KMS-11 (cell line): ENCODE results near the gene ZDHHC9.
"Not testable (repeated sequence)": the region's sequence is repeated elsewhere in the genome, so short reads cannot be mapped to it uniquely, and the experiment has no call there.

Source experiments
- H2AFZ ChIP-seq: fragments of 200-600 bp; sonication (generic); 2 replicates; pipeline ENCODE4 v1.6.1; 2016; ENCODE audit warnings: antibody characterized with exemption, mixed run types, low read depth
- H3K27ac ChIP-seq: fragments of 200-600 bp; sonication (generic); 2 replicates; pipeline ENCODE4 v1.6.1; 2016; ENCODE audit warnings: mild to moderate bottlenecking, mixed run types
- H3K27me3 ChIP-seq: fragments of 200-600 bp; sonication (generic); 2 replicates; pipeline ENCODE4 v1.6.1; 2017; ENCODE audit warnings: mild to moderate bottlenecking, low read depth, mixed run types, moderate library complexity; ENCODE audit not compliant: insufficient read depth
- H3K36me3 ChIP-seq: fragments of 200-600 bp; sonication (generic); 2 replicates; pipeline ENCODE4 v1.6.1; 2017; ENCODE audit warnings: mild to moderate bottlenecking, mixed run types; ENCODE audit not compliant: insufficient read depth
- H3K4me1 ChIP-seq: fragments of 200-600 bp; sonication (generic); 2 replicates; pipeline ENCODE4 v1.6.1; 2016; ENCODE audit warnings: mild to moderate bottlenecking, low read depth, mixed run types; ENCODE audit not compliant: poor library complexity, severe bottlenecking
- H3K4me2 ChIP-seq: fragments of 200-600 bp; sonication (generic); 2 replicates; pipeline ENCODE4 v1.7.0; 2016; ENCODE audit warnings: mild to moderate bottlenecking, mixed run types
- H3K4me3 ChIP-seq: fragments of 200-600 bp; sonication (generic); IDR thresholded peaks from 2 replicates; pipeline ENCODE4 v1.6.1; 2017; ENCODE audit warnings: low read depth, low read length, mixed read lengths; ENCODE audit not compliant: insufficient read depth
- H3K79me2 ChIP-seq: fragments of 200-600 bp; sonication (generic); 2 replicates; pipeline ENCODE4 v1.6.1; 2016; ENCODE audit warnings: low read depth, mixed run types; ENCODE audit not compliant: insufficient read depth
- H3K9ac ChIP-seq: fragments of 200-600 bp; sonication (generic); 2 replicates; pipeline ENCODE4 v1.6.1; 2016; ENCODE audit warnings: mild to moderate bottlenecking, mixed run types
- H4K20me1 ChIP-seq: fragments of 200-600 bp; sonication (generic); 2 replicates; pipeline ENCODE4 v1.6.1; 2016; ENCODE audit warnings: mild to moderate bottlenecking, mixed run types; ENCODE audit not compliant: insufficient read depth
- CTCF ChIP-seq: fragments of 200-600 bp; sonication (generic); conservative IDR thresholded peaks from 2 replicates; pipeline ENCODE4 v1.6.1; 2017; ENCODE audit warnings: low read depth, mild to moderate bottlenecking, antibody characterized with exemption, low read length, moderate library complexity, mixed read lengths

ZDHHC9 gene

GRCh38 chrX:129872524-129872923 is 28.8 kb upstream of the ZDHHC9 start:
- H3K4me1 ChIP-seq = no peaks in the 10 kb centered on the region
- H3K4me2 ChIP-seq = no peak overlapping the region
- H2AFZ ChIP-seq = no peak overlapping the region
- H3K4me3 ChIP-seq = no peak overlapping the region
- no peak for TF ChIP-seq CTCF
- no peaks in the 10 kb centered on the region for H3K27me3 ChIP-seq
- H3K36me3 ChIP-seq = no peaks in the 10 kb centered on the region
- H3K9ac ChIP-seq = no peak overlapping the region
- H3K27ac ChIP-seq = no peak overlapping the region
- no peaks in the 10 kb centered on the region for H3K79me2 ChIP-seq
- H4K20me1 ChIP-seq = no peaks in the 10 kb centered on the region

DNA sequence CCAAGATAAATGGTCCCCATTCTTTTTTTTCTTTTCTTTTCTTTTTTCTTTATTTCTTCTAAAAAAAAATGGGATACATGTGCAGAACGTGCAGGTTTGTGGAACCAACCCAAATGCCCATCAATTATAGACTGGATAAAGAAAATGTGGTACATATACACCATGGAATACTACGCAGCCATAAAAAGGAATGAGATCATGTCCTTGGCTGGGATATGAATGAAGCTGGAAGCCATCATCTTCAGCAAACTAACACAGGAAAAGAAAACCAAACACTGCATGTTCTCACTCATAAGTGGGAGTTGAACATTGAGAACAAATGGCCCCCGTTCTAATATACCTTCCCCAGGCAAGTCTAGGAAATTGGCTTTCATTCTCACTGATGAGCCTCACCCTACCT is 22.6 kb upstream of the ZDHHC9 start:
- H3K4me2 ChIP-seq, H3K27ac ChIP-seq, H3K36me3 ChIP-seq, H3K4me3 ChIP-seq, H3K79me2 ChIP-seq, H3K4me1 ChIP-seq, H4K20me1 ChIP-seq, H2AFZ ChIP-seq, H3K9ac ChIP-seq, H3K27me3 ChIP-seq: not testable (repeated sequence)

DNA sequence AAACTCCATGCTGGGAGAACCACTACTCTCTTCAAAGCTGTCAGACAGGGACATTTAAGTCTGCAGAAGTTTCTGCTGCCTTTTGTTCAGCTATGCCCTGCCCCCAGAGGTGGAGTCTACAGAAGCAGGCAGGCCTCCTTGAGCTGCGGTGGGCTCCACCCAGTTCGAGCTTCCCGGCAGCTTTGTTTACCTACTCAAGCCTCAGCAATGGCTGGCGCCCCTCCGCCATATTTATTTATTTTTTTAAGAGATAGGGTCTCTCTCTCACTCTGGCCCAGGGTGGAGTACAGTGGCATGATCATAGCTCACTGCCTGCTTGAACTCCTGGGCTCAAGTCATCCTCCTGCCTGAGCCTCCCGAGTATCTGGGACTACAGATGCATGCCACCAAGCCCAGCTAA is 15.4 kb upstream of the ZDHHC9 start:
- H3K9ac ChIP-seq, H3K4me3 ChIP-seq, H3K27me3 ChIP-seq, H3K79me2 ChIP-seq, H4K20me1 ChIP-seq, H3K4me2 ChIP-seq, H3K27ac ChIP-seq, H2AFZ ChIP-seq, H3K36me3 ChIP-seq, H3K4me1 ChIP-seq: not testable (repeated sequence)

DNA sequence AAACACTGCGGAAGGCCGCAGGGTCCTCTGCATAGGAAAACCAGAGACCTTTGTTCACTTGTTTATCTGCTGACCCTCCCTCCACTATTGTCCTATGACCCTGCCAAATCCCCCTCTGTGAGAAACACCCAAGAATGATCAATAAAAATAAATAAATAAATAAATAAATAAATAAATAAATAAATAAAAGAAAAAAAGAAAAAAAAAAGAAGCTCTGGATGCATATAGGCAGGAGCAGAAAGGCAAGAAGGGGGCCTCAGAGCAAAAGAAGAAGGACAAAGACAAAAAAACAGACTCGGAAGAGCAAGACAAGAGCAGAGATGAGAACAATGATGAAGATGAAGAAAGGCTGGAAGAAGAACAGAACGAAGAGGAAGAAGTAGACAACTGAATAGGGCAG is 8.1 kb upstream of the ZDHHC9 start:
- H3K27me3 ChIP-seq, H4K20me1 ChIP-seq, H3K4me2 ChIP-seq, H3K27ac ChIP-seq, H3K79me2 ChIP-seq, H3K9ac ChIP-seq, H3K36me3 ChIP-seq, H3K4me1 ChIP-seq, H2AFZ ChIP-seq, H3K4me3 ChIP-seq: not testable (repeated sequence)

DNA sequence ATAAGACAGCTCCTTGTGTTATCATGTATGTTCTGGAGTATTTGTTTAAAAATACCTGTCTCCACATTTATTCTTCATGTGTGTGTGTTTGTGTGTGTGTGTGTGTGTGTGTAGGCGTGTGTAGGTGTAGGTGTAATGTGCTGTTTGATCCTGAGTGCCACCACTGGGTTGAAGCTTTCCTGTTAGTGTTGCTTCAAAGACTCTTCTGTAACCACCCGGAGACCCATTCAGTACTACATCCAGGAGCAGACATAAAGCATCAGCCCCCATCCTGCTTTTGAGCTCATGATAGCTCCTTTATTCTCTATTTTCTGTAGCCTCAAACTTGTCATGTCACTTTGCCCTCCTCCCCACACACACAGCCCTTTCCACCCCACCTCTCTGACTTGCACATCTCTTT is 3.0 kb upstream of the ZDHHC9 start:
- Histone ChIP-seq H2AFZ (no peak overlapping the region), H3K4me1 (peaks cover 12% of the 10 kb centered on the region), H3K4me2 (no peak overlapping the region), H3K27me3 (no peaks in the 10 kb centered on the region), H4K20me1 (no peaks in the 10 kb centered on the region), H3K27ac (no peak overlapping the region), H3K79me2 (no peaks in the 10 kb centered on the region), H3K9ac (no peak overlapping the region), H3K4me3 (no peak overlapping the region), H3K36me3 (no peaks in the 10 kb centered on the region)
- TF ChIP-seq CTCF = no peak

GRCh38 chrX:129845616-129846190 is 2.0 kb upstream of the ZDHHC9 start:
- Histone ChIP-seq H3K4me1 (peaks cover 12% of the 10 kb centered on the region), H3K4me3 (no peak overlapping the region), H2AFZ (no peak overlapping the region)

More at GRCh38 chrX:129845616-129846190, 2.0 kb upstream of the ZDHHC9 start:
- Histone ChIP-seq H3K79me2 (no peaks in the 10 kb centered on the region), H3K9ac (no peak overlapping the region), H3K36me3 (no peaks in the 10 kb centered on the region), H3K27ac (no peak overlapping the region), H3K27me3 (no peaks in the 10 kb centered on the region), H3K4me2 (no peak overlapping the region), H4K20me1 (no peaks in the 10 kb centered on the region)
- no peak for TF ChIP-seq CTCF
